Measurements from ENCODE around the gene SEMA3C.

SEMA3C gene

DNA sequence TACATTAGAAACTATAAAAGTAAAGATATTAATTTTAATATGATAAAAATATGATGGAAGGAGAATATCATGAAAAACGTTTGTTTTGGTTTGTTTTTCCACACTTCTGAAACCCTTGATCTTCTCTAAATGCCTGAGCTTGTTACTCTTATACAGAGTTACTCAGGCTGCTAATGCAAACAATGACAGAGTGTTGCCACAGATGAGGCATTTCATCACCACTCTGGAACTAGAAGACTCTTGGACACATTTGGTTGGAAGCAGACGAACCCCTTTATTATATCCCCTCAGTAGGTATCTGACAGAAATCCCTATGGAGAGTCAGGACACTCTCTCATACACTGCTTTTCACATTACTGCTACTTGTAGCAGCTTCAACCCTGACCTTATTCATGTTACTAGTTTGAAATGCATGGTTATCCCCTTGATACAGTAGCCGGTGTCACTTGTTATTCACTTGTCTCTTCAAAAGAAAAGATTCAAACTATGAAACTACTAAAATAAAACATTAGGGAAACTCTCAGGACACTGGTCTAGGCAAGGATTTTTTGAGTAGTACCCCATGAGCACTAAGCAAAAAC lies 66.9 kb downstream of the SEMA3C start:
- H3K27me3 ChIP-seq (replicated peaks), result no peaks in the 10 kb centered on the region
- H3K27ac ChIP-seq, result no peak overlapping the region
- in situ Hi-C loops (cut with HindIII; ENCODE audit: low pct_ligation_motif_present, low sequenced_read_pairs), result no loop called here
- DNase-seq, result peak; percentile 68
- no peaks in the 10 kb centered on the region for H3K36me3 ChIP-seq (replicated peaks)
- no peak overlapping the region for H3K4me3 ChIP-seq (ENCODE audit: low read depth, low read length)
- TF ChIP-seq, protein P1, sequence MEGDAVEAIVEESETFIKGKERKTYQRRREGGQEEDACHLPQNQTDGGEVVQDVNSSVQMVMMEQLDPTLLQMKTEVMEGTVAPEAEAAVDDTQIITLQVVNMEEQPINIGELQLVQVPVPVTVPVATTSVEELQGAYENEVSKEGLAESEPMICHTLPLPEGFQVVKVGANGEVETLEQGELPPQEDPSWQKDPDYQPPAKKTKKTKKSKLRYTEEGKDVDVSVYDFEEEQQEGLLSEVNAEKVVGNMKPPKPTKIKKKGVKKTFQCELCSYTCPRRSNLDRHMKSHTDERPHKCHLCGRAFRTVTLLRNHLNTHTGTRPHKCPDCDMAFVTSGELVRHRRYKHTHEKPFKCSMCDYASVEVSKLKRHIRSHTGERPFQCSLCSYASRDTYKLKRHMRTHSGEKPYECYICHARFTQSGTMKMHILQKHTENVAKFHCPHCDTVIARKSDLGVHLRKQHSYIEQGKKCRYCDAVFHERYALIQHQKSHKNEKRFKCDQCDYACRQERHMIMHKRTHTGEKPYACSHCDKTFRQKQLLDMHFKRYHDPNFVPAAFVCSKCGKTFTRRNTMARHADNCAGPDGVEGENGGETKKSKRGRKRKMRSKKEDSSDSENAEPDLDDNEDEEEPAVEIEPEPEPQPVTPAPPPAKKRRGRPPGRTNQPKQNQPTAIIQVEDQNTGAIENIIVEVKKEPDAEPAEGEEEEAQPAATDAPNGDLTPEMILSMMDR (IDR thresholded peaks at IDR 0.05; ENCODE audit: low read depth, low read length, missing control alignments), result no peak

- Histone ChIP-seq H3K4me3 (ENCODE audit: low read depth, low read length) (no peak overlapping the region), H3K27me3 (replicated peaks) (no peaks in the 10 kb centered on the region), H3K36me3 (replicated peaks) (no peaks in the 10 kb centered on the region), H3K27ac (no peak overlapping the region)
- no peak for DNase-seq
- in situ Hi-C loops (cut with HindIII; ENCODE audit: low pct_ligation_motif_present, low sequenced_read_pairs), result no loop called here
- TF ChIP-seq, protein P1 (IDR thresholded peaks at IDR 0.05; ENCODE audit: low read depth, low read length, missing control alignments), result no peak
Measured at GRCh38 chr7:80848841-80849240, 70.0 kb downstream of the SEMA3C start.

DNA sequence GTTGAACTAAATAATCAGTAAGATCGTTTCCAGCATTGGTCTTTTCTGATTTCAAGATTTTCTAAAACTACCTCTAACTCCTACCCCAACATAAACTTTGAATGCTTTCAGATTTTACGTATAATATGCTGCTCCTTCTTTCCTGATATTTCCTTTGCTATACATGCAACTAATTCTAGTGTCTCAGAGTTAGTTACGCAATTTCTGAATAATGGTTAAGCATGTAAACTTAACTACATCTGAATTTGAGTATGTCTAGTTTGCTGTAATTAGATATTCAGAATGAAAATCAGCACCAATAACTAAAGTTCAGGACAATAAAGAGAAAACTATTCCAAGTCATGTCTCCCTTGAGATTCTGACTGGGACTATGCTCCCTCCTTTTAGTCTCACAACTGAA lies 71.0 kb downstream of the SEMA3C start:
- no peaks in the 10 kb centered on the region for H3K27me3 ChIP-seq (replicated peaks)
- H3K36me3 ChIP-seq (replicated peaks), result no peaks in the 10 kb centered on the region
- TF ChIP-seq, protein P1 (IDR thresholded peaks at IDR 0.05; ENCODE audit: low read depth, low read length, missing control alignments), result no peak
- no peak for DNase-seq
- in situ Hi-C loops (cut with HindIII; ENCODE audit: low pct_ligation_motif_present, low sequenced_read_pairs), result no loop called here
- no peak overlapping the region for H3K4me3 ChIP-seq (ENCODE audit: low read depth, low read length)
- no peak overlapping the region for H3K27ac ChIP-seq

- Histone ChIP-seq H3K27me3 (replicated peaks) (no peaks in the 10 kb centered on the region), H3K36me3 (replicated peaks) (no peaks in the 10 kb centered on the region), H3K4me3 (ENCODE audit: low read depth, low read length) (no peak overlapping the region), H3K27ac (no peak overlapping the region)
- in situ Hi-C loops (cut with HindIII; ENCODE audit: low pct_ligation_motif_present, low sequenced_read_pairs), result no loop called here
- DNase-seq, result no peak
- TF ChIP-seq, protein P1 (IDR thresholded peaks at IDR 0.05; ENCODE audit: low read depth, low read length, missing control alignments), result no peak
Measured at GRCh38 chr7:80847027-80847426, 71.8 kb downstream of the SEMA3C start.

DNA sequence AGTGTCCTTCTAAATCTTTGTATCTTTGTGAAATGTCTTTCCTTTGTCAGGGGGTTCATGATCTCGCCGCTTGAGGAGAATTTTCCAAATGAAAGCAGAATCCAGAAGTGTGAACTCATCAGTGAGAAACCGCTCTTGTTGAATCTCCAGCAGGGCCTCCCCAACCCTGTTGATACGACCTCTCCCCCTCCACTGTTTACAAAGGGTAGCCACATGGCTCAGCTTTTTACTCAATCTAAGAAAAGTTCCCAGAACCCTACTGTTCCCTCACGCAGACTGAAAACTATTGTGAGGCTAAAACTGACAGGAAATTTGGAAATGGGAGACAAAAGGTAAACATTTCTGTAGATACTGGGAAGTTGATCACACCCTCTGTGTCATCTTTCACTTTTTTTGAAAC lies 73.9 kb downstream of the SEMA3C start:
- Histone ChIP-seq H3K27ac (no peak overlapping the region), H3K4me3 (ENCODE audit: low read depth, low read length) (no peak overlapping the region), H3K27me3 (replicated peaks) (no peaks in the 10 kb centered on the region), H3K36me3 (replicated peaks) (no peaks in the 10 kb centered on the region)
- no peak for DNase-seq
- in situ Hi-C loops (cut with HindIII; ENCODE audit: low pct_ligation_motif_present, low sequenced_read_pairs), result no loop called here
- TF ChIP-seq, protein P1 (IDR thresholded peaks at IDR 0.05; ENCODE audit: low read depth, low read length, missing control alignments), result no peak

DNA sequence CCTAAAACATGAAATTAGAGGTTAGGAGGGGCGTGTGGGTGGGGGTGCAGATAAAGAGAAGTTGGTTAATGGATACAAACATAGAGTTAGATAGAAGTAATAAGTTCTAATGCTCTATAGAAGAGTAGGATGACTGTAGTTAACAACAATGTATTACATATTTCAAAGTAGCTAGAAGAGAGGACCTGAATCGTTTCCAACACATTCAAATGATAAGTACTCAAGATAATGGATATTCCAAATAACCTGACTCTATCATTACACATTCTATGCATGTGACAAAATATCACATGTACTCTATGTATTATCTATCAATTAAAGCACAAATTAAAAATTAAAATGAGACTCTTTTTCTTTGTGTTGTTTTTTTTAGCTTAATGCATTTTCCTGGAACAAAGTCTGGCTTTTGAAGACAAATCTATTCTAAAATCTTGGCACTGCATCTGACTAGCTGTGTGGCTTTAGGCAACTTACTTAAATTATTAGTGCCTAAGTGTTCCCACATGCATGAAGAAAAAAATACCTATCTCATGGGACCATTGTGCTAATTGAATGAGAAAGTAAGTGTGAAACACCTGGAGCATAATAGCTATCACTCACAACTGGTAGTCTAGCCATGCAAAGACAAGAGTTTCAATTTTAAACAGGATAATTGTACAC lies 75.7 kb downstream of the SEMA3C start:
- Histone ChIP-seq H3K36me3 (replicated peaks) (no peaks in the 10 kb centered on the region), H3K27me3 (replicated peaks) (no peaks in the 10 kb centered on the region), H3K4me3 (ENCODE audit: low read depth, low read length) (no peak overlapping the region), H3K27ac (no peak overlapping the region)
- DNase-seq, result no peak
- TF ChIP-seq, protein P1 (IDR thresholded peaks at IDR 0.05; ENCODE audit: low read depth, low read length, missing control alignments), result no peak
- in situ Hi-C loops (cut with HindIII; ENCODE audit: low pct_ligation_motif_present, low sequenced_read_pairs), result no loop called here
